Ishikawa (cell line): ENCODE measurements around the gene NLGN4Y.

Experiments
- REST ChIP-seq: IDR thresholded peaks from 2 replicates; pipeline ENCODE4 v1.6.1; 2012; ENCODE audit warnings: low read depth, mild to moderate bottlenecking
- TAF1 ChIP-seq: IDR thresholded peaks from 2 replicates; pipeline ENCODE4 v1.6.1; 2012; ENCODE audit warnings: low read depth, mild to moderate bottlenecking

DNA sequence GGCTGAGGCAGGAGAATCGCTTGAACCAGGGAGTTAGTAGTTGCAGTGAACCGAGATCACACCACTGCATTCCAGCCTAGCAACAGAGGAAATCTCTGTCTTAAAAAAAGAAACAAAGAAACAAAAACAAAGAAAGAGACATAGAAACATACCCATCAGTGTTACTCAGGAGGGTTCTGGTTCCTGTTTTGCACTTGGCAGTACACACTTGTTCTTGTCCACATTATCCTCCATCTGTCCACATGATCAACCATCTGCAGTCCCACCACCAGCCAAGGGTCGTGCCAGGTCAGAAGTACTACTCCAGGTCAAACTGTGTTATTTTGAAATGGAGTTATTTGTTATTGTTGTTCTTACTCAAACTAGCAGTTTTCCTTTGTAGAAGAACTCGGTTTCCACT, 62.4 kb downstream of the NLGN4Y start:
- TF ChIP-seq TAF1 (no peak), REST (no peak)
